RWPE1 (cell line): ENCODE data around the gene PDXP.
A peak's percentile ranks its signal among the peaks of the same experiment; 100 is the strongest.

Experiments
- CTCF ChIA-PET: fragments of 350-600 bp; sonication (Branson Sonifier 250); formaldehyde crosslinking; extraction: SDS; loops from one replicate; lab custom pipeline; 2021; lab: Yijun Ruan, JAX
- POLR2A ChIA-PET: fragments of 400-600 bp; formaldehyde crosslinking; extraction: SDS; loops from one replicate; lab custom pipeline; 2020; ENCODE audit warnings: antibody characterized with exemption; ENCODE audit not compliant: low non-redundant PET; lab: Yijun Ruan, JAX
- DNase-seq: peaks from one replicate; pipeline ENCODE4 v3.0.0; 2012; ENCODE audit warnings: low spot score
- H3K27ac ChIP-seq: fragments of 450-650 bp; 2 replicates; pipeline ENCODE4 v1.5.1; 2017
- CTCF ChIP-seq: fragments of 450-650 bp; conservative IDR thresholded peaks from 2 replicates; pipeline ENCODE4 v1.5.1; 2017; ENCODE audit warnings: low read depth, mild to moderate bottlenecking

The PDXP gene

GRCh38 chr22:37636186-37636948 is 22.2 kb upstream of the PDXP start:
- DNase-seq: no peak
- peak overlapping the region; percentile 46 for H3K27ac ChIP-seq
- ChIA-PET POLR2A (no interaction called here), CTCF (interaction anchor here (0.5 to 1.1 kb wide), 2 partner anchors 30 to 35 kb away, joined by 3 to 4 read pairs; no protein-coding TSS in a partner anchor)
- TF ChIP-seq CTCF: no peak

- peak overlapping the region; percentile 46 for H3K27ac ChIP-seq
- ChIA-PET CTCF (interaction anchor here (1.0 kb wide), 1 partner anchor 30 kb away, joined by 4 read pairs; no protein-coding TSS in a partner anchor), POLR2A (no interaction called here)
- no peak for TF ChIP-seq CTCF
- no peak for DNase-seq
These were observed 21.6 kb upstream of the PDXP start for GRCh38 chr22:37636949-37637273.

DNA sequence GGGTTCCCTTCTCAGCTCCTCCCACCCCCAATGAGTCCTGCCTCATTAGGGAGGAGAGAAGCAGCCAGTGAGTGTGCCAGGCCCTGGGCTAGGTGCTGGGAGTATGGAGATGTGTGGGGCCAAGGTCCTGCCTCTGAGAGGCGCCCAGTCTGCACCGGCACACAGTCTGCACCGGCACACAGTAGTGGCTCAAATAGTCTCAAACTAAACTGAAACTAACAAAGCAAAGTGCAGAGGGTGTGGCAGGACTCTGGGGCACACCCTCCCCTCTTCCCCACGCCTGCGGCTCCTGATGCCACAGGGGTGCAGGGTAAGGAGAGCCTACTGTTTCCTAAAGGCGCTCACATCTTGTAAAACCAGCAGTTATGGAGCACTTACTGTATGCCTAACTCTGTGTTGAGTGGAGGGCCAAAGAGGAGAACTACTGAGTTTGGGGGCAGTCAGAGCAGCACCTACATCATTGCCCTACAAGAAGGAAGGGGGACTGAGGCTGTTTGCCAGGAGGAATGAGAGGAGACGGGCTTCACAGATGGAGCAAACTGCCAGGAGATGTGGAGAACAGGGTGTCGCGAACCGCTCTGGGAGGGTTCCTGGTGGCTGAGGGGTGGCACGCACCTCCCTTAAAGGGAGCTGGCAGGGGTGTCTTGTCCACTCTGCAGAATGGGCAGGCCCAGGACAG is 20.0 kb upstream of the PDXP start:
- ChIA-PET POLR2A (no interaction called here), CTCF (no interaction called here)
- H3K27ac ChIP-seq: peak overlapping the region; percentile 73
- no peak for DNase-seq
- TF ChIP-seq CTCF: no peak

DNA sequence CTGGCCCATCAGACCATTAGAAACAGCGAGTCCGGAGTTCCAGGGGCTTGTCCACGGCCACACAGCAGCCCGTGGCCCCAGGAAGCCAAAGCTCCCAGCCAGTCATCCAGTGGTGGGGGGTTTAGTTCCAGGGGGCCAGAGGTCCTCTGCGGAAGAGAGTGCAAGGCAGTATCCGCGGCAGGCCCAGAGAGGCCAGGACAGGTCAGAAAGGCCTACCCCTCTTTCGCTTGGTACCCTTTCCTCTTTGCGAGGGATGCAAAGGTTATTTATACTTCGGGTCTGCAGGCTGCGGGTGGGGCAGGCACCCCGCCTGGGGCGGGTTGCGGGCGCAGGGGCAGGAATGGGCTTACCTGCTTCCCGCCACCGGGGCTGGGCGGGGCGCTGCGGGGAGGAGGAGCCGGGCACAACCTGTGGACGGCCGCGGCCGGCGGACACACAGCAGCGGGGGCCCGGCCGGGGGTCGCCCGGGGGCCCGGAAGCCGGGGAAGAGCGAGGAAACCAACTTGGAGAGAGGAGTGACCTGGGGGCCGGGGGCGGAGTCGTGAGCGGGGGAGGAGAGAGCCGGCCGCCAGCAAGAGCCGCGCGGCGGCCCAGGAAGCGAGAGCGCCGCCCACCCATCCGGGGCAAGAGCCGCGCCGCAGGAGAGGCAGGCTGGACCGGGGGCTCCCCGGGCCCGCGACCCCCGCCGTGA is 19.3 kb upstream of the PDXP start, which contains the start of gene SH3BP1:
SH3BP1 (plus strand) TSS at position 600 of the 691 bp plus-strand sequence. CDS start 119 bp downstream, outside the sequence.
- TF ChIP-seq CTCF: no peak
- H3K27ac ChIP-seq: peak within 1 kb of the TSS; percentile 73
- ChIA-PET POLR2A (no interaction called here), CTCF (interaction anchor here (1.6 kb wide), 1 partner anchor 42 kb away, joined by 3 read pairs; no protein-coding TSS in a partner anchor)
- no peak for DNase-seq

- peak overlapping the region; percentile 73 for H3K27ac ChIP-seq
- DNase-seq: no peak
- no peak for TF ChIP-seq CTCF
- ChIA-PET CTCF (interaction anchor here (0.6 to 1.6 kb wide), 2 partner anchors 41 to 96 kb away, joined by 3 read pairs; no protein-coding TSS in a partner anchor), POLR2A (interaction anchor here (0.6 kb wide), 1 partner anchor 144 kb away, joined by 3 read pairs; no protein-coding TSS in a partner anchor)
These were observed 18.5 kb upstream of the PDXP start for GRCh38 chr22:37639771-37640590.
